MM.1S (cell line): Measurements from ENCODE around the gene NDUFS8.

Experiments
- EZH2 ChIP-seq: fragments of 300-600 bp; sonication (generic); optimal IDR thresholded peaks from 2 replicates; pipeline ENCODE3; 2017; ENCODE audit warnings: low read depth, mild to moderate bottlenecking, antibody characterized with exemption, low read length, mixed read lengths
- TF ChIP-seq, protein P1 (sequence below): fragments of 300-600 bp; sonication (generic); IDR thresholded peaks from 2 replicates; pipeline ENCODE4 v1.5.1; 2016; ENCODE audit warnings: antibody characterized with exemption, low read length, mixed read lengths

DNA sequence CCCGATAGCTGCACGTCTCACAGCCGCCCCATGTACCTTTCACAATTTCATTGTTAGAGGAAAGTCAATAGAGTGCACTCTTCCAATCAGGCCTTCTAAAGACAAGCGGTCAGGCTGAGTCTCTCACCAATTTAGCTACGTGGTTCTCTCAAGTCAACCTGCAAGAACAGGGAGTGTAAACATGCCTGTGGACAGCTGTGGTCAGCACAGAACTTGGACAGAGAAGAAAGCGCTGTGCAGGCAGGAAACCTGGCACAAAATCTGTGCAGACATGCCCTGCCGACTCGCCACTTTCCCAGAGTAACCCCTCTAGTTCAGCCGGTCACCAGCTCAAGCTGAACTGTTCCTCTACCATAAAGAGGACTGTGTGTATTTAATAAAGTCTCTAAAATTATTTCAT lies 51.2 kb downstream of the NDUFS8 start:
- TF ChIP-seq, protein P1, sequence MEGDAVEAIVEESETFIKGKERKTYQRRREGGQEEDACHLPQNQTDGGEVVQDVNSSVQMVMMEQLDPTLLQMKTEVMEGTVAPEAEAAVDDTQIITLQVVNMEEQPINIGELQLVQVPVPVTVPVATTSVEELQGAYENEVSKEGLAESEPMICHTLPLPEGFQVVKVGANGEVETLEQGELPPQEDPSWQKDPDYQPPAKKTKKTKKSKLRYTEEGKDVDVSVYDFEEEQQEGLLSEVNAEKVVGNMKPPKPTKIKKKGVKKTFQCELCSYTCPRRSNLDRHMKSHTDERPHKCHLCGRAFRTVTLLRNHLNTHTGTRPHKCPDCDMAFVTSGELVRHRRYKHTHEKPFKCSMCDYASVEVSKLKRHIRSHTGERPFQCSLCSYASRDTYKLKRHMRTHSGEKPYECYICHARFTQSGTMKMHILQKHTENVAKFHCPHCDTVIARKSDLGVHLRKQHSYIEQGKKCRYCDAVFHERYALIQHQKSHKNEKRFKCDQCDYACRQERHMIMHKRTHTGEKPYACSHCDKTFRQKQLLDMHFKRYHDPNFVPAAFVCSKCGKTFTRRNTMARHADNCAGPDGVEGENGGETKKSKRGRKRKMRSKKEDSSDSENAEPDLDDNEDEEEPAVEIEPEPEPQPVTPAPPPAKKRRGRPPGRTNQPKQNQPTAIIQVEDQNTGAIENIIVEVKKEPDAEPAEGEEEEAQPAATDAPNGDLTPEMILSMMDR: no peak
- no peak for TF ChIP-seq EZH2
